Lower lobe of right lung (tissue), 2 donors: ENCODE results near the gene CHAF1A. TPM values are rescaled to one million over a fixed set of nuclear protein-coding genes. Genes with fewer than 3 reads are reported as not detected.
A peak's percentile ranks its signal among the peaks of the same experiment; 100 is the strongest.

Experiments used
- ATAC-seq, 2 donors: fragments of 200-7000 bp; cut with Tn5 transposase; one replicate each; pipeline ENCODE4 v1.9.1; 2020 to 2022; ENCODE audit warnings: mild to moderate bottlenecking in 2 of 2, moderate library complexity in 2 of 2
- DNase-seq: peaks from one replicate; pipeline ENCODE4 v3.0.0-alpha.2; 2020
- H3K27ac ChIP-seq: fragments of 200-600 bp; one replicate; pipeline ENCODE4 v1.8.0; 2022
- H3K27me3 ChIP-seq: fragments of 200-600 bp; one replicate; pipeline ENCODE4 v1.8.0; 2022; ENCODE audit warnings: low read depth
- H3K36me3 ChIP-seq: fragments of 200-600 bp; one replicate; pipeline ENCODE4 v1.8.0; 2022; ENCODE audit warnings: mild to moderate bottlenecking
- H3K4me1 ChIP-seq: fragments of 200-600 bp; one replicate; pipeline ENCODE4 v1.8.0; 2022
- H3K4me3 ChIP-seq: fragments of 200-600 bp; one replicate; pipeline ENCODE4 v1.8.0; 2022; ENCODE audit warnings: mild to moderate bottlenecking
- H3K9me3 ChIP-seq: fragments of 200-600 bp; one replicate; pipeline ENCODE4 v1.8.0; 2022
- CTCF ChIP-seq: fragments of 200-600 bp; IDR thresholded peaks from one replicate; pipeline ENCODE4 v1.8.0; 2022; ENCODE audit warnings: antibody characterized with exemption, mild to moderate bottlenecking
- intact Hi-C: fragments of 100-400 bp; cut with DNase I; formaldehyde crosslinking; loops from one replicate; pipeline ENCODE4 v1.11.0; 2022
- total RNA-seq: library from RNA; stranded (reverse); fragmentation: NEBNext Ultra II Directional; extraction: Animal tissue kit (Norgen Biotek cat#: 25700); gene quantifications from one replicate; pipeline ENCODE4 v1.2.1, GENCODE V29; 2021
- donor health status: DM: no; HTN: yes; CAD: no; lungs with severe emphysema.

CHAF1A gene
- total RNA-seq, 1 donor from 2014 or later = 7.2 TPM

GRCh38 chr19:4457654-4458395, 55.4 kb downstream of the CHAF1A start, which contains the start of gene UBXN6:
UBXN6 (minus strand) TSS chr19:4457794; CDS start chr19:4457697, 97 bp downstream.
- ATAC-seq (peak; percentile 96 to 97), DNase-seq (peak; percentile 100)
- H3K4me1 ChIP-seq = peaks cover 14% of the 10 kb centered on the region
- H3K36me3 ChIP-seq = peaks cover 16% of the 10 kb centered on the region
- peak; percentile 12 for TF ChIP-seq CTCF
- no peaks in the 10 kb centered on the region for H3K9me3 ChIP-seq
- intact Hi-C loops = no loop called here
- no peaks in the 10 kb centered on the region for H3K27me3 ChIP-seq
- H3K4me3 ChIP-seq = peak within 1 kb of the TSS; percentile 61
- peak within 1 kb of the TSS; percentile 78 for H3K27ac ChIP-seq

GRCh38 chr19:4464815-4465581, 62.6 kb downstream of the CHAF1A start:
- H3K4me1 ChIP-seq = no peaks in the 10 kb centered on the region
- H3K27me3 ChIP-seq = no peaks in the 10 kb centered on the region
- ATAC-seq = no peak
- no peak overlapping the region for H3K27ac ChIP-seq
- no peak for DNase-seq
- no peak overlapping the region for H3K4me3 ChIP-seq
- TF ChIP-seq CTCF = no peak
- no peaks in the 10 kb centered on the region for H3K36me3 ChIP-seq
- intact Hi-C loops = no loop called here
- H3K9me3 ChIP-seq = no peaks in the 10 kb centered on the region

GRCh38 chr19:4467835-4468234, 65.4 kb downstream of the CHAF1A start:
- H3K27ac ChIP-seq = no peak overlapping the region
- H3K9me3 ChIP-seq = no peaks in the 10 kb centered on the region
- intact Hi-C loops = no loop called here
- DNase-seq (no peak), ATAC-seq (no peak)
- H3K36me3 ChIP-seq = no peaks in the 10 kb centered on the region
- no peak for TF ChIP-seq CTCF
- H3K4me3 ChIP-seq = no peak overlapping the region
- no peaks in the 10 kb centered on the region for H3K27me3 ChIP-seq
- no peaks in the 10 kb centered on the region for H3K4me1 ChIP-seq

GRCh38 chr19:4471403-4472173, 69.1 kb downstream of the CHAF1A start:
- H3K27ac ChIP-seq = peak overlapping the region; percentile 87
- intact Hi-C loops = no loop called here
- peak; percentile 96 to 97 for ATAC-seq

More at GRCh38 chr19:4471403-4472173, 69.1 kb downstream of the CHAF1A start:
- peak; percentile 98 for DNase-seq
- no peak for TF ChIP-seq CTCF
- no peaks in the 10 kb centered on the region for H3K27me3 ChIP-seq
- H3K9me3 ChIP-seq = no peaks in the 10 kb centered on the region
- peaks cover 14% of the 10 kb centered on the region for H3K36me3 ChIP-seq
- H3K4me3 ChIP-seq = peak overlapping the region; percentile 83
- peaks cover 16% of the 10 kb centered on the region for H3K4me1 ChIP-seq
